Posterior cingulate gyrus (tissue), 11 donors: ENCODE results near the gene FN1.
"Not testable (repeated sequence)": the region's sequence is repeated elsewhere in the genome, so short reads cannot be mapped to it uniquely, and the experiment has no call there.

Experiments used
- DNase-seq, 10 donors: peaks; one replicate each; pipeline versions ENCODE4 v3.0.0 to v3.0.0-alpha.2; 2020 to 2021; ENCODE audit warnings: mixed read lengths in 3 of 10
- intact Hi-C: fragments of 100-400 bp; cut with DNase I; formaldehyde crosslinking; loops from one replicate; pipeline ENCODE4 v1.15.1; 2023

Gene FN1

DNA sequence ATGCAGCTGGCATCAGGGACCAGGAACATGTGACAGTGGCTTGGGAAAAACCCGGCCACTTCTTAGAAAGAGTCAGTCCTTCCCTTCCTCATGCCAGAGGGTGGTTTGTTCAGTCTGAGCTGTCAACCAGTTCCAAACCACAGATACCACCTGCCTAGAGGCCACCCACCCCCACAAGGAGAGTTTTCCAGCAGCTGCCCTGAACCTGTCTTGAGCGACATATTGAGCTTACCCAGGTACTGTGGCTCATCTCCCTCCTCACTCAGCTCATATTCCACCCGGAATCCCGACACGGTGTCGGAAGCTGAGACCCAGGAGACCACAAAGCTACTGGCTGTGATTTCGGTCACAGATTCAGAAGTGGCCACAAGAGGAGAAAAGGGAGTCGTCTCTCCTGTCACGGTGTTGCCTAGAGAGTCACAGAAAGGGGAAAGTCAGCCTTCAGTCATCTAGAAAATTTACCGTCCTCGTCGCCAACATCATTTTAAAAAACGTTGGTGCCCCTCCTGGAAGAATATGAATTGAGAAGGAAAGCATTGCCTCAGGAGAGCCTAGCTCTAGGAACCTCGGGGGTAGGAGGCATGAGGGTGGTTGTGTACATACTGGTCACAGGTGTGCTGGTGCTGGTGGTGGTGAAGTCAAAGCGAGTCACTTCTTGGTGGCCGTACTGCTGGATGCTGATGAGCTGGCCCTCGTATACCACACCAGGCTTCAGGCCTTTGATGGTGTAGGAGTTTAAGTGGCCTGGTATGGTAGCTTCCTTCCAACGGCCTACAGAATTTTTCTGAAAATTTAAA, 26.3 kb downstream of the FN1 start:
- DNase-seq: peak in 1 of 10 donors; percentile 43
- intact Hi-C loops: no loop called here

DNA sequence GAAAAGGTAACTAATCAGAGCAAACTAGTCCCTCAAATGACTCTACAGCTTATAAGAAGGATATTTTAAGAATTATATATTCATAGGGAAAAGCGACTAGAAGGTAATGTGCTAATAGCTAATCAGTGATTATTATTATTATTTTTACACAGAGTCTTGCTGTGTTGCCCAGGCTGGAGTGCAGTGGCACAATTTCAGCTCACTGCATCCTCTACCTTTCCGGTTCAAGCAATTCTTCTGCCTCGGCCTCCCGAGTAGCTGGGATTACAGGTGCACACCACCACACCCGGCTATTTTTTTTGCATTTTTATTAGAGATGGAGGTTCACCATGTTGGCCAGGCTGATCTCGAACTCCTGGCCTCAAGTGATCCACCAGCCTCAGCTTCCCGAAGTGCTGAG, 27.4 kb downstream of the FN1 start:
- intact Hi-C loops, DNase-seq: not testable (repeated sequence)

DNA sequence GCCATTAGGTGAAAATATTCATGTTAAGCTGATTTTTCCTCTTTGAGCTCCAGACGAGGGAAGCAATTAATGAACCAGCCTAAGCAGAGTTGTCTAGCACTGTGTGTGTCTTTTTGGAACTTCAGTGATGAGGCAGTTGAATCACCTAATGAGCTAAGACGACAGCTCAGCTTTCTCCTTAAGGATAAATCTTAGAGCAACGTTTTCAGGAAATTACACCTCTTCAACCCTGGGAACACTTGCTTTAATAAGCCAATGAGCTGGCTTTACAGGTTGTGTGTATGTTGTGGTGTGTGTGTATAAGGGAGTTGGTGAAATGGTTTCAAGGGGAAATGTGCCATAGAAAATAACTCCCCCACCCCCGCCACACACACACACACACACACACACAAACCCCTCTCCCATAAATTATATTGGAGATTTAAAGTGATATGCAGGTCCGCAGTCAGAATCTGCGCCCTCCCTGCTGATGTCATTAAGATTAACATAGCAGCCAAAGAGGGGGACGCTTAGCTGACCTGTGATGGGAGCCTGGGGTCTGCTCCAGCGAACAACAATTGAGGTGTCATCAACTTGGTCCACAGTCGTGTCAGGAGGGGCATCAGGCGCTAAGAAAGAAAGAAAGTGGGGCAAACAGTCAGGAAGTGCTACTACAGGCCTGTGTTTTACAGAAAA, 28.1 kb downstream of the FN1 start:
- no peak for DNase-seq
- intact Hi-C loops: no loop called here

DNA sequence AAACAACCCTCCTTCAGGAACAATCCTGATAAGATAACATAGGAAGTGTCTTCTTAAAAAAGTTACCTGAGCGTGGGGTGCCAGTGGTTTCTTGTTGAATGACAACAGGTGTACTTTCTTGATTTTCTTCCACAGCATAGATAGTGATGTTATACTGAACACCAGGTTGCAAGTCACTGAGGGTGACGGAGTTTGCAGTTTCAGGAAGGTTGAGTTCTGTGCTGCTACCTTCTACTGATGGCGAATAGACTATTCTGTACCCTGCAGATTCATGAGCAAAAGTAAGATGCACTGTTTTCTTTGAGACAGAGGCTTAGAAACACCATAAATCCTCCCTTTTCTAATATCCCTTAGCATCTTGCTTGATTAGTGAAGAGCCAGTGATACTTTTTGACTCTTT, 28.8 kb downstream of the FN1 start:
- no peak for DNase-seq
- intact Hi-C loops: no loop called here

DNA sequence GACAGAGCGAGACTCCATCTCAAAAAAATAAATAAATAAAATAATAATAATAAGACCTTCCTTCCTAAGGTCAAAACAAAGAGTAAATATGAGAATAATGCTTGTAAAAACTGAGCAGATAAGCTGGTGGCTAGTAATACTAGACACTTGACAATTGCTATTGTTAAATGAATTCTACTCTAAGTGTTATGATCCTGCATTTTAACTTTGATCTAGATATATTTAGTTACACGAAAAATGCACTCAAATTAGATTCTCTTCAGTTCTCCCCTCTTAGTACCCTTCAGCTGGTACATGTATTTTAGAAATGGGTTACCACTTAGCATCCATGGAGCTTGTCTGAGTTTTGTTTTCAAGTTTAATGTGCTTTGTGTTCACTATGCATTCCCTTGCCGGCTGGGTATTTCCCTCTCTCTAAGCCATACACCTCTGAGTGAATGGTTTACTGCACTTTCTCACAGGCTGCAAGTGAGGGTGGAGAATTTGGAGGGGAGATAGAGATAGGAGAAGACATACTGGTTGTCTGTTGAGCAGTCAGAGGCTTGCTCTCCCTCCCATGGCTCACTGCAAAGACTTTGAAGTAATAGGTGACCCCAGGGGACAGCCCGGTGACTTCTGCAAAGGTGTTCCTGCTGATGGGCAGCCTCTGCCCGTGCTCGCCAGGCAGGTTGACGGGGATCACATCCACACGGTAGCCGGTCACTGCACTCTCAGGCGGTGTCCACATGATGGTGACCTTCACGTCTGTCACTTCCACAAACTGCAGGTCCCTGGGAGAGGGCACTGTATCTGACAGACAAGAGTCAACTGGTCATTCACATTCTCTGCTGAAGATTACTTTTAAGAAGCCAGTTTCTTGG, 29.9 kb downstream of the FN1 start:
- intact Hi-C loops: no loop called here

DNA sequence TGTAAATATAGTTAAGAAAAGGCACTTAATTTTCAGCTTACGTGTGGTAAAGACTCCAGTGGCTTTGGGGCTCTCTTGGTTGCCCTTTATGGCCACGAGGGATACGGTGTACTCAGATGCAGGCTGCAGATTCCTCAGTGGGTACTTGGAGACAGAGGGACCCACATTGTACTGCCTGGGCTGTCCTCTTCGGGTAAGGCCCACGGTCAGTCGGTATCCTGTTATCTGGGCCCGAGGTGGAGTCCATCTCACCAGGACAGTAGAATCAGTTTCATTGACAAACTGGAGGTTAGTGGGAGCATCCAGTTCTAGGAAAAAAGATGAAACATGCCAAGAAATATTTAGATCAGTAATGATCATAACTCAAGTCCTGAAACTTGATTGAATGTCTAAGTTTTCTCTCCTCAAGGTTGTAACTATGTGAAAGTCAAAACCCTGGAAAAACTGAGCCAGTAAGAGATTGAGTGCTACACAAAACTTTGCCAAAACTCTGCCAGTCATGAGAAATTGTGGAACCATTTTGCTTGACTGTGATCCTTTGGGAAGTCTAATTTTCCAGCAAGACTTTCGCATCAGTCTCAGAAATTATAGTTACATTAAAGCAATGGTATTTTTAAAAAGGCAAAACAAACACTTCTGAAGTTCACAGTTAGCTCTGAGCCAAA, 31.4 kb downstream of the FN1 start:
- DNase-seq: no peak
- intact Hi-C loops: no loop called here

More for the DNA sequence above, 29.9 kb downstream of the FN1 start:
- peak in 1 of 10 donors; percentile 48 for DNase-seq

DNA sequence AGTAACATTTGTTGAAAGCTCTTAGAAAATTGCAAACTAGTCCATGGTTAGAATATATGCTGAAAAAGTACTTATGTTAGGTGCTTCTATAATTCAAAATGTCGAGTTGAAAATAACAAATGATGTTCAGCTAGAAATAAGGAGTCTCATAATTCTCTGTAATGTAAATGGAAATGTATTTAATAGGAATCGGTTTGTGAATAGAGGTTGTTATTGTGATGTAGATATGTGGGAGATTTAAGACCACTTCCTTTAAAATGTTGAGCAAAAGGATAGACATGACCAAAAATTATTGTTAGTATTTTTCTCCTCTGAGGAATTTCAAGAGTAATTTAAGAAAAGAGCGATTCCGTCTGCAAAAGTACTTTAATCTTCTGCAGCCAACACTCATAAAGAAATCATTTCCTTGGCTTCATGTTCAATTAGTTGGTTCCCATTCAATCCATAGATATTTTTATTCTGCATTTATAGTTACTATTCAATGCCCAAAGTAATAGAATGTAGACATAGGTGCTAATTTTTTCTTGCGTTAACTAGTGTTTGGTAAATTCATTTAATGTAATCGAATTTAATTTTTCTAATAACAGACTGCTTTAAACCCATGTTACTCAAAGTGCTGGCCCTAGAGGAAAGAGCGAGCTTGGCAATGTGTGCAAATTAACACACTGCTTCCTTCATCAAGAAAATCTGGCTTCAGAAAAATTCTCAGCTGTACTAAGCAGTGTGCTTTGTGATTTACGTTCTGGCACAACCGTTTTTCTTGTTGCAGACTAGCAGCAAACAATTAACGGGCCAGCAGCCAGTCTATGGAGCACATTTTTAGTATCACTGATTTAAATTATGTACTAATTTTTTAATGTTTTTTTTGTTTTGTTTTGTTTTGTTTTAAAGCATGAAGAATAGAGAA, 32.2 kb downstream of the FN1 start:
- DNase-seq: no peak
- intact Hi-C loops: no loop called here

DNA sequence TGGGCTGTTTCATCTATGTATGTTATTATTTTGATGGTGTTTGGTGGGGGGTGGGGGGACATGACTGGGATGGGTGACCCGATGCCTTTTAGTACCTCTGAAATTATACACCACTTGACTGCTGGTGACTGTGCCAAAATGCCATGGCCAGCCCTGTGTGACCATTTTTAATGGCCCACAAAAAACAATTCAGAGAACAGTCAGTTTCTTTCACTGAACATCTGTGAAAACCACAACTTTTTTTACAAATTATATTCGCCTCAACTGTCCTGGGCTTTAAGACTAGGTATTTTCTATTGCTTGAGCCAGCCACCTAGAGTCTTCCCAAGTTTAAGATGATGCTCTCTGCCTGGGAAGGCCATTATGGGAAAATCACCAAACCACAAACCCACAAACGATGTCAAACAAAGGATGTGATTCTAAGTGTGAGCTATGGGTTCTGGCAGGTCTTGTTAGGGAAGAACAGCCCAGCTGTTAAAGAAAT, 33.9 kb downstream of the FN1 start:
- DNase-seq: no peak
- intact Hi-C loops: no loop called here

DNA sequence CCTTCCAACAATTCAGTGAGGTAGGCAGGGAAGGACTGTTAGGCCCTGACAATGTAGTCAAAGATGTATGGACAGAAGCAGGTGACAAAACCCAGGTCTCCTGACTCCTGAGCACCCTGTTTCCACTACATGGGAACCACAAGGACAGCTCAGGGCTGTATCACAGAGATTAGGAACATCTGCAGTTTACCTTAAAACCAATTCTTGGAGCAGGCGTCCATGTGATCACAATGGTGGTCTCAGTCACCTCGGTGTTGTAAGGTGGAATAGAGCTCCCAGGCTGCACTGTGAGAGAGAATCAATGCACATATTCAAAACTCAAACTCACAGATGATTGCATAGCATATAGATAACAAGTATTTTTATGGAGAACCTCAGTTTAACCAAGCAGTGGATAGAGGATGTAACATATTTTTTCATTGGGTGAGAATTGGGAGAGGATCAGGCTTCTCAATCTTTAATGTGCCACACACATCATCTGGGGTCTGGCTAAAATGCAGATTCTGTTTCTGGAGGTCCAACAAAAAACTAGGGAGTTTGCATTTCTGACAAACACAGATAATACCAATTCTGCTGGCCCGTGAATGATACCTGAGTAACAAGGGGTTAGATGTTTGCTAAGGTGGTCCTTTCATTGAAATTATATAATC, 36.7 kb downstream of the FN1 start:
- intact Hi-C loops: no loop called here
- DNase-seq: no peak

DNA sequence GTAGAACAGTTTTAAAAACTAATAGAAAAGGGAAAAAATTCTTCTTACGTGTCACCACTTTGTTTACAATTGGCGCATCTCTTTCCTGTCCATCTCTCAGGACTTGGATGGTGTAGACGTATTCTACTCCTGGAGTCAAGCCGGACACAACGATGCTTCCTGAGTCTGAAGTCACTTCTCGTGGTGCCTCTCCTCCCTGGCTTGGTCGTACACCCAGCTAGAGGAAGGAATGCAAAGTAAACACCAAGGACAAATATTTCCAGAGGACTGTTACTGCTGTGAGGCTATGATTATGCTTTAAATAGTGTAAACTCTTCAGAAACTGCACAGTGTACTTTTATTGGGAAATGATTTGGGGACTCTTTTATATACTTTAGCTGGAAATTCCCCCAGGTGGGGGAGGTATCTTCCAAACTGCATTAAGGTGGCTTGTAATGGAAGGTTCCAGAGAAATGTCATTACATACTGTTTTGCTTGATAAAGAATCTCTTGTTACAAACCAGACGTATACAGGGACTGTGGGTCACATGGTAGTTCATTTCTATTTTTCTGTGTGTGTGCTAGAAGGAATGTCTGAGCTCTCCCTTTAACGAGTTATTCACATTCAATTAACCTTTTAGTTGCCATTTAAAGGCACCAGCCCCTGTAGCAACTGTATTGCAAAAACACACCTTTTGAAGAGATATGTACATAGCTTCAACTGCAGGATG, 38.1 kb downstream of the FN1 start:
- intact Hi-C loops: no loop called here
- DNase-seq: no peak

DNA sequence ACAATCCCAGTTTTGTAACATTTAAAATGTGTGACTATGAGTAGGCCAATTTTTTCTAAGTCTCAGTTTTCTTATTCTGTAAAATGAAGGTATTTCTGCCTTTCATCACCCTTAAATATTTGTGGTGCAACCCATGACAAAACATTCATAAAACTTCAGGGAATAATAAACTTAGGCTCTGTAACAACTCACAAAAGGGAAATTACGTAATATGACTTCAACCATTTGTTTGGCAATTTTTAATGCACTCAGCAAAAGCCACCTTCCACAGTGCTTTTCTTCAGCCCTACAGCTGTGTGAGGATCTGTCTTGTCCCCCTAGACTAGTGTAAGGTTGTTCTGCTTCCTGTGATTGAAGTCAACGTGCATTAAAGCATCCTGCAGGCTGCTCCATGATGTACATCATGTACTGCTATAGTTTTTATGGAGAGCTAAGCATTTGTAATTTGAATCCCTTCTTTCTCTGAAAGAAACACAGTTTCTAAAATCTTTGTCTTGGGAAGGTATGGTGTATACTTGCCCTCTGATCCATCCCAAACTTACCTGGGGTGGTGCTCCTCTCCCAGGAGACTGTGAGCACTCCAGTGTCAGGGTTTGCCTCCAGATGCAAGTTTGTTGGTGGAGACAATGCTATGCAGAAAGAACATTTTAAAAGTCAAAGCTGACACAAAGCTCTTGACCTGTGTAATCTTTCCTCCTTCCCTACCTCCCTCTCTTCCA, 39.1 kb downstream of the FN1 start:
- DNase-seq: no peak
- intact Hi-C loops: no loop called here

DNA sequence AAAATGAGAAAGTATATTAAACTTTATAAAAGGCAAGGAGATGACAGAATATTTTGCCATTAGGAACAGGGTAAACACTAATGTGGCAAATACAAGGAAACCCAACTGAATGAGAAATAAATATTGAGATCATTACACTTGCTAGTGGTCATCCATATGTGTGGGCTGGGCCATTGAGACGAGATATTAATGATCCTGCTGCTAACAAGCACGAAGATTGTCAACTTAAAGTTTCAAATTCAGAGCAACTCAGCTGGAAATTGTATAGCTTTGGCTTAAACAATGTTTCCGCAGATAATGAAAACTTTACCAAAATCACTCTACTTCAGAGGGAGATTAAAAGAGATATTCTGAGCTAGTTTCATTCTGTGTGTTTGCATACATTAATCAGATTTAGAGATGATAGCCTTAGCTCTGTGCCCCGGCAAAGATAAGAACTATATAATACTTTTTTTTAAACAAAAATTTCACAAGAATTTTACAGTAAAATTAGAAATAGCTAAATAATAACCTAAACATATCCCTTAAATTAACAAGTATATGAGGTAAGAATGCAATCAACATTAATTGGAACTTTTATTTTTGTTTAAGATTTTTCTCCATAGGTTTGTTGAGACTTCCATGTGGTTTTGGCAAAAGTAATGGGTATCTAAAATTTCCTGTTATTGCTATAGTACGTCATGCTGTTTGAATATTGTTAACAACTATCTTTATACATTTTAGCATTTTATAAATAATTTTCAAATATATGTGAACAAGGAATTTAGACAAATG, 40.0 kb downstream of the FN1 start:
- intact Hi-C loops: no loop called here

DNA sequence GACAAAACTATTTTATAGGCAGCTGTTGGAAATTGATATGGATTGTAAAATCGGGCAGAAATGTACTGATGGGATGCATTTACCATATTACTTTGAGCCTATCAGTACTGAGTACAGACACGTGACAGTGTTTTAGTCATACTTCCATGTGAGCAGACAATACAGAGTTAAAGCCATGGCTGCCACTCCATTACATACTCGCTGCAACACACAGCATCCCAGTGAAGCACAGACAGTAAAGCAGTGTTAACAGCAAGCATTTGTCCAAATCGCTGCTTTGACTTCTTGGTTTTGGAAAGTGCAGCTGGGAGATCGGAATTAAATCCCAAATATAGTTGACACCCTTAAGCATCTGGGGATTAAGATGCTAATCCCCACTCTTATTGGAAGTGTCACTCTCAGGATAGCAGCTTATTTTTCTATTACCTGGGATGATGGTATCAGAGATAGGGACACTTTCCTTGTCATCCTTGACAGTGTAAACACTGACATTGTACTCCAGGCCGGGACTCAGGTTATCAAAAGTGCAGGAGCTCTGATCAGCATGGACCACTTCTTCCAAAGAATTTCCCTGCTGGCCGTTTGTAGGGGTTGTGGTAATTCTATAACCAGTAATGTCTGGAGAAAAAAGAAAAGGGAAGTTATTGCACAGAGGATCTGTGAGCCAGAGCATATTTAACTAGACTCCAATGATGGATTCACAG, 41.6 kb downstream of the FN1 start:
- DNase-seq: no peak
- intact Hi-C loops: no loop called here

More for the DNA sequence above, 40.0 kb downstream of the FN1 start:
- DNase-seq: no peak

DNA sequence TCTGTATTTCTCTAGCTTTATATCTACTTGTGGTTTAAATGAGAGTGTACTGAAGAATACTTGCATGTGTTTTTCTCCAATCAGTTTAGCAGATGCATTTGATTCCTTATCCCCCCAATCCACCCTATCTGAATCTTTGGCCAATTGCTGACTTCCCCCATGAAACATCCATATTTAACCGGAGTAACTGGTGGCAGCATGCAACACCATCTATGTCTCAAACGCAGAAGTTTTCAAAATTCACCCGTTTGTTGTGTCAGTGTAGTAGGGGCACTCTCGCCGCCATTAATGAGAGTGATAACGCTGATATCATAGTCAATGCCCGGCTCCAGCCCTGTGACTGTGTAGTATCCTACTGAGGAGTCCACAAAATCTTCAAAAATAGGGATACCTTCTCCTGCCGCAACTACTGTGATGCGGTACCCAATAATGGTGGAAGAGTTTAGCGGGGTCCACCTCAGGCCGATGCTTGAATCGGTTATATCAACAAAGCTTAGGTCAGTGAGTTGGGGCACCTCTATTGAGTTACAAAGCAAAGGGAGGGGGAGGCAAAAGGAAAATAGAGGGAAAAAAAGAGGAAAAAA, 43.1 kb downstream of the FN1 start:
- no peak for DNase-seq
- intact Hi-C loops: no loop called here

DNA sequence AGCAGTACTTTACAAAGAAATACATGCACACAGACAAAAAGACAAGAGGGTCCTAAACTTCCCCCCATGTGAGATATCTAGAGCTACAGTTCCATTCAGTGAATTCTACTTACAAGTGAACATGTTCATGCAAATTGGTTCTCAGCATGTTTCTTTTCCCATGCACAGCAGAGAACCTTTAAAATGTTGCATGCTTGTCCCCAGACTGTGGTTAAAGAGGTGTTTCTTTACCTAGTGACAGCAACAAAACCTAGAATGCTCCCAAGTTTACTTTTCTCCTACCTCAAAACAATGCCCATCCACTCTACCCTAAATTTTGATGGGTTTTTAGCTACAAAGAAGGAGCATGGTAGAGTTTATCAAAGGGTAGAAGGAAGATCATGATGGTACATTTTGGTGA, 43.7 kb downstream of the FN1 start:
- DNase-seq: no peak
- intact Hi-C loops: no loop called here

DNA sequence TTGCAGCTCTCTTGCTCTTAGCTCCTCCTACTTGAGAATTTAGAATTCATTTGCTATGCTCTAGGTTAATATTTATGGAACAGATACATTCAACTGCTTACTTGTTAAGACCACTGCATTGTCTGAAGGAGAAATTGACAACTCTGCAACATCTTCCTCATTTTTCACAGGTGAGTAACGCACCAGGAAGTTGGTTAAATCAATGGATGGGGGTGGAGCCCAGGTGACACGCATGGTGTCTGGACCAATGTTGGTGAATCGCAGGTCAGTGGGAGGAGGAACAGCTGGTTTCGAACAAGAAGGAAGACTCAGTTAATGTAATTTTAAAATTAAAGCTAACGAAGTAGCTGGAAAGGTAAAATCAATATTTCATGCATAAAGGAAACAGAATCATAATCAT, 44.3 kb downstream of the FN1 start:
- DNase-seq: no peak
- intact Hi-C loops: no loop called here
